ENCODE results near the gene SELE. TPM values are rescaled to one million over a fixed set of nuclear protein-coding genes. Genes with fewer than 3 reads are reported as not detected.

Gene SELE
- total and polyA plus RNA-seq, 2 of the 4 experiments (the other 2 are of a cell fraction), result not detected

- no TSS peak for BruUV-seq (replicated peaks)
- Histone ChIP-seq H3K56ac (ENCODE audit: extremely low read depth, insufficient read depth, low read length) (no peak overlapping the region), H3K27ac (ENCODE audit: insufficient read depth, low read length) (no peak overlapping the region), H2BK5ac (ENCODE audit: low read depth, low read length, poor library complexity, severe bottlenecking) (no peak overlapping the region), H3K18ac (ENCODE audit: low read depth, low read length) (no peak overlapping the region), H3K14ac (replicated peaks; ENCODE audit: low read depth, low read length) (no peak overlapping the region), H4K8ac (ENCODE audit: low read depth in 2 of 2, low read length in 2 of 2) (no peak overlapping the region), H3K9me1 (ENCODE audit: insufficient read depth, low read length) (no peaks in the 10 kb centered on the region), H4K5ac (ENCODE audit: low read depth, low read length) (no peak overlapping the region), H2AK5ac (ENCODE audit: low read depth, low read length) (no peak overlapping the region), H3K4me3 (ENCODE audit: insufficient read depth, low read depth, low read length) (no peak overlapping the region), H2BK15ac (ENCODE audit: low read depth, low read length) (no peak overlapping the region), H2AK9ac (replicated peaks; ENCODE audit: low read depth, low read length, poor library complexity) (no peak overlapping the region), H3K36me3 (ENCODE audit: control insufficient read depth, insufficient read depth, low read length) (no peaks in the 10 kb centered on the region), H2AFZ (replicated peaks; ENCODE audit: low read length, poor library complexity) (no peak overlapping the region), H2BK20ac (ENCODE audit: low read depth, low read length) (no peak overlapping the region), H3K23ac (ENCODE audit: low read depth, low read length) (no peak overlapping the region), H3K4me1 (ENCODE audit: control insufficient read depth, insufficient read depth, low read length) (no peaks in the 10 kb centered on the region), H4K20me1 (ENCODE audit: insufficient read depth, low read length) (no peaks in the 10 kb centered on the region), H4K91ac (ENCODE audit: insufficient read depth, low read depth, low read length) (no peak overlapping the region), H3K4me2 (ENCODE audit: low read depth, low read length) (no peak overlapping the region), H3K27me3 (ENCODE audit: control insufficient read depth, insufficient read depth, low read length) (no peaks in the 10 kb centered on the region; the same call in 1 of the 2 replicates), H3K9me3 (ENCODE audit: control insufficient read depth, insufficient read depth, low read length) (no peaks in the 10 kb centered on the region), H3K9ac (ENCODE audit: low read depth, low read length) (no peak overlapping the region), H3K79me1 (ENCODE audit: low read depth in 1 of 2, low read length in 2 of 2) (no peaks in the 10 kb centered on the region), H2BK120ac (ENCODE audit: low read depth, low read length) (no peak overlapping the region), H3K4ac (ENCODE audit: low read depth, low read length) (no peak overlapping the region)
- ChIA-PET CTCF (no interaction called here), POLR2A (ENCODE audit: unreplicated experiment) (no interaction called here)
- no peak for DNase-seq
- no peak for TF ChIP-seq NFE2L2 (IDR thresholded peaks at IDR 0.05; ENCODE audit: low read depth, low read length)
- TF ChIP-seq MAFK (IDR thresholded peaks at IDR 0.05; ENCODE audit: low read depth, low read length), result peak; percentile 34
- intact Hi-C loops (cut with micrococcal nuclease), result no loop called here
- WGBS, 2 experiments (ENCODE audit: extremely low coverage in 2 of 2, insufficient read length in 1 of 2), result no CpG with 5 or more reads among the region's 2 CpGs
- ATAC-seq (ENCODE audit: low read depth), result no peak
- in situ Hi-C loops (cut with MboI; ENCODE audit: low sequenced_read_pairs), result no loop called here
- dilution Hi-C loops (cut with HindIII; ENCODE audit: low sequenced_read_pairs, unreplicated experiment), result no loop called here
Measured at GRCh38 chr1:169704797-169705196, 29.1 kb downstream of the SELE start.

All from IMR-90 (cell line).